ENCODE data around the gene SBF2.

Gene SBF2

GRCh38 chr11:9796266-9796665 is 497.8 kb downstream of the SBF2 start:
- no peak for DNase-seq

DNA sequence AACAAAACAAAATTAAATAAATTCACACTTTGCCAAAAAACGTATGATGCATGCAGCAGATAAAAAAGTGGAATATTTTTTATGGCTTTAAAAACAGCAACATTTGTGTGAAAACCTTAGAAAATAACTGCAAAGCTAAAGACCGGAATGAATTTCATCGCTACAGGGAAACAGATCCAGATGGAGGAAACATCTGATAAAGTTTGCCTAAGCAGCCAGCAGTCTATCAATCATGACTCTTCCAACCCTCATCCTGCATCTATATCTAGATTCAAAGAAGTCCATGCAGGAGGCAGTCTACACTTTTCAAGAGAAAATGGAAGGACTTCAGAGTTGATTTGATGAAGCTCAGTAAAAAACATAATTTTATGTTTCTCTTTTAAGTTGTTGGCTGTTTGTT is 503.3 kb downstream of the SBF2 start:
- no peak for DNase-seq

DNA sequence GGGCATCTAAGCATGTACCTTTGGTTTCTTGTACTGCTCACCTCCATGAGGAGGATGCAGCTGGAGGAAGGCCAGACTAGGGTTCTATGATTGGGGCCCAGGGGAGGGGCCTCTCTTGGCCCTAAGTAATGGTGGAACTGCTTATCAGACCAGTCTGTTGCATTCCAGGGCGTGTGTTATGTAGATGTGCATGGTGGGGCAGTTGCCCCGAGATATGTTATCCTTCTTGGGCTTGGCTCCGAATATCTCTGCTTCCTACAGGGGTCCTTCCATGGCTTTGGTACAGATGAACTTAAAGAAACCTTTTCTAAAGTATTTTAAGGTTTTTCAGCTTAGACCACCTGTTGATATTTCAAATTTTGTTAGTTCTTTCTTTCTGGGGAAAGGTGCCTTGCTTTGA is 504.1 kb downstream of the SBF2 start:
- DNase-seq = no peak

DNA sequence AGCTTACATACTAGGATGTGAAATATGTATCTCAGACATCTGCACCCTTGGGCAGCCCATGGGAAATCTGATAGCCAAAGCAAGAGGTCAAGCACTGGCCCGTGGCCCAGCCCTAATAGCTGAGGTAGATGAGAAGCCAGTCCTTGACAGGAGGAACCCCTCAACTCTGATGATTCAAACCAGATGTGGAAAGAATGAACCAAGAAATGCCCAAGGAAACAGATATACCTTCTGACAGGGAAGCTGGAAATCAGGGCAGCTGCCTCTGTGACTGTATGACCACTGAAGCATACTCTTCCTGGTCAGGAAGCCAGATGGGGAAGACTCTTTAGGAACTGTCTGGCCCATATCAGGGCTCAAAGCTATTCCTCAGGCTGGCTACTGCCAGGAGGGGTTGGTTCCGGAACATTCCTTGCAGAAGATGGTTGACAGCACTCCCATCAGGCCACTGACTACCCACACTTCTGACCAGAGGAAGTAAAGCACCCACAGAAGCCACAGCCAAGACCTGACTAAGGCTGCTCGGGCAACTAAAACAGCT is 506.0 kb downstream of the SBF2 start:
- DNase-seq = no peak

DNA sequence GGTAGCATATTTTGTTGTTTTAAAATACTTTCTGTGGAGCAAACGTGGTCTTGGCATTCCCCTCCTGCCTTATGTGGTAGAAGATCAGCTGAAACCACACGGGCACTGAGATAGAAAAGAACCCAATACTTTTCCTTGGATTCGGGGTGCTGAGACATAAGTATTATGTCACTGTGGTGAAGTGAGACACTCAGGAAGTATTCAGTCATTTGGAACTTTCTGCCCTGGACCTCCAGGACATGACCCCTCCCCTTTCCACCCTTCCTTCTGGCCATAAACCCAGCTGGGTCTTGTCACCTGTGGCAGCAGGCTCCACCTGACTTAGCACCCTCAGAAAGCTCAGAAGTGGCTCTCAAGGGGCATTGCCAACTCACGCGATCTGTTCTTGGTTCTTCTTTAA is 506.8 kb downstream of the SBF2 start:
- no peak for DNase-seq

DNA sequence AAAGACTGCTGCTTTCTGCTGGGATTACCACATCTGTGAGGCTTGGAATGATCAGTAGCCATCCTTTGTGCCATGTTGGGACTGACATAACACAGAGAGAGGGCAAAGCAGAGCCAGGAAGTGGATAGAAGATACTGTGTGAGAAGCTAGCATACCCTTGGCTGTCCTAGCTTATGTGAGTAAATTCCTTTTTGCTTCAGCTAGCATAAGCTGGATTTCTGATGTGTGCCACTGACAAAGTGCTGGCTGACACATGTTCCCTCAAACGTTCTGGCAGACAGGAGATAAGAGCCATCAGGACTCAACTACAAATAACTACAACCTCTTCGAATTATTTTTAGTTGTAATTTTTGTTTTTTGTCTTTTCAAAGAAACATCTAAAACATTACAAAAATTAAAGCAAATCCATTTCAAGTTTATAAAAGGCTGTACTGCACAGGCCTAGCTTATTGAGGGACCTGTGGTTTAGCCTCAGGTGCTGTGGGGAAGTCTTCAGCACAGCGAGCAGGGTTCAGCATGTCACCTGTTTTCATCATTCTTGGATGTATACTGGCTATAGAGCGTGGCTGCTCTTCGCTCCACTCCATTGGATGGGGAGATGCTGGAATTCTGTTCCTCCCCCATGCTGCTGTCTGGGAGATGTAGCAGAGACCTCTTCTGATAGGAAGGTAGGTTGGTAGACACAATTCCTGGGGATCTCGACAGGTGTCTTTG is 509.3 kb downstream of the SBF2 start:
- no peak for DNase-seq

DNA sequence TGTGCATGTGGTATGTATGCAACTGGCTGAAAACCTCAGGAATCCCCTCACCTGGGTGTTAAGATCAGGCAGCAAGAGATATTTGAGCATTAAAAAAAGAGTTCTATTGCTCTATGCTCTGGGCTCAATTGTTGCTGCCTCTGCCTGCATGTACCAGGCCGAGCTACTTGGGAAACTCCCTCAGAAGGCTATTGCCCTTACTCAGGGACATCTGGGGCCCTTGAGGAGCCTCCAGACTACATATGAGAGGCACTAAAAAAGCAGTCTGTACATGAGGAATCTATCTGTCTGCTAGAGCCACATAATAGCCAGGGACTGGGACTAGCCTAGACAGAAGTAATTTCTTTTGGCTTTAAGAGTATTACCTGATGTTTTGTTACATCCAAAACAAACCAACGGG is 510.0 kb downstream of the SBF2 start:
- no peak for DNase-seq

- no peak for DNase-seq
These were observed 513.1 kb downstream of the SBF2 start for GRCh38 chr11:9780929-9781328.

DNA sequence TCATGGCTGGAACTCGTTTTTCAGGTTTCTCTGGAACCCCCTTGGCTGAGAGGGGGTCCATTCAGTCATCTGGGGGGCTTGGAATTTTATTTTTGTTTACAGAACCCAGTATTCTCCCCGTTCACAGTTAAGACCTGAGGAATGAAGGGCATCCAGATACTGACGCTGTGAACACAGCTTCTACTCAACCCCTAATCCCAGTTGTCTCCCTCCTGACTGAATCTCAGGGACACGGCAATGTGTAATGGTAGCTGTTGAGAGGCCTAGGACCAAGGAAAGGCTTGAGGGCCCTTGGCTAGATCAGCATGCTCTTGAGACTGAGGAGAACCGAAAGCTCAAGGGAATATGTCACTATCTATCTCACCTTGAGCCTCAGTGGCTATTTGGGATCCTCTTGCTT is 516.5 kb downstream of the SBF2 start:
- no peak for DNase-seq

- no peak for DNase-seq
These were observed 517.0 kb downstream of the SBF2 start for GRCh38 chr11:9777066-9777465.

DNA sequence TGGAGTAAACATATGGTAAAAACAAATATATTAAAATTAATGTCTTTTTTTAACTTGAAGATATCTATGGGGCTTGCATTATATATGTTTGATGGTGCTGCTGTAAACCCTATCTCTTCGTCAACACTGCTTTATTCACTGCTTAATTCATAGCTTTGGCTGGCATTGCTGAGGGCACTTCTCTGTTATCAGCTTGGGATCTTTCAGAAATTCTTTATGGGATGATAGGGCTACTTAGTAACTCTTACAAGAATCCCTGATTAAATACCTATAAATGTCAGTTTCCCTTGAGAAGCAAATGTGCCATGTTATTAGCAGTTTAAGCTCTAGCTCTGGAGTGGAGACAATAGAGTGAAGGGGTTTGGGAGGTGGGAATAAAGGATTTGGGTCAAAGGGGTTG is 517.8 kb downstream of the SBF2 start:
- DNase-seq = no peak

DNA sequence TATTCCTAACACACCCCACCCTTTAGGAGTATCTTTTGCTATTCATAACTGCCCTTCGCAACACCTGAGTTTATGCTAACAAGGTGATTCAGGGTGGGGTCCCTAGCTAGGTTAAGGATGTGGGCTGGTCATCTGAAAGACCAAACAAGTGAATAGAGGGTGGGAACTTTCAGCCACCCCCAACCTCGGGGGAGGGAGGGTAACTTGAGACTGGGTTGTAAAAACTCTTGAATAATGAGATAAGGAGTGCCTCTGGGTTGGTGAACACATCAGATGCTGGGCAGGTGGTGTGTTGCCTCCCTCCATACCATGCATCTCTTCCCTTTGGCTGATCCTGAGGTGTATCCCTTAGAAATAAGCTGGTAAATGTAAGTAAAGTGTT is 518.6 kb downstream of the SBF2 start:
- no peak for DNase-seq

GRCh38 chr11:9774591-9775397 is 519.2 kb downstream of the SBF2 start:
- no peak for DNase-seq

DNA sequence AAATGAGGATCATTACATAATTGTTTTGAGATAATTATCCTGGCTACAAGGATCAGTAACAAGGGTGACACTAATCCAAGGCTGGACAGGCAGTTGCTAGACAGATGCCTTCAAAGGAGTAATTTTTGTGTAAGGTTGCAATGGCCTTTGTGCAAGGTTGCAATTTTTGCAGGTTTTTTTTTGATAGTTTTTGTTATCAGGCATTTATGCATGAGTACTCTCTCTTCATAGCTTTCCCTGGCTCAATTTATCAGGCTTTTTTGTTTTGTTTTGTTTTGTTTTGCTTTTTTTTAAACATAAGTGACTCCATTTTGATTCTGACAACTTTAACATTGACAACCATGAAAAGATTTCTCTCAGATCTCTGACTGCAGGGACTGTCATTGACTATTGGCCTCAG is 519.9 kb downstream of the SBF2 start:
- no peak for DNase-seq

DNA sequence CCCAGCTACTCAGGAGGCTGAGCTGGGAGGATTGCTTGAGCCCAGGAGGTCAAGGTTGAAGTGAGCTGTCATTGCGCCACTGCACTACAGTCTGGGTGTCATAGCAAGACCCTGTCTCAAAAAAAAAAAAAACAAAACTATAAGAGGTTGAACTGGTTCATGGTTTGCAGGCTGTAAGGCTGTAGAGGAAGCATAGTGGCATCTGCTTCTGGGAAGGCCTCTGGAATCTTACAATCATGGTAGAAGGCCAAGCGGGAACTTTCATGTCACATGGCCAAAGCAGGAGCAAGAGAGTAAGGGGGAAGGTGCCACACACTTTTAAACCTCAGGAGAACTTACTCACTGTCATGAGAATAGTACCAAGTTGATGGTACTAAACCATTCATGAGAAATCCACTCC is 520.5 kb downstream of the SBF2 start:
- DNase-seq = no peak

DNA sequence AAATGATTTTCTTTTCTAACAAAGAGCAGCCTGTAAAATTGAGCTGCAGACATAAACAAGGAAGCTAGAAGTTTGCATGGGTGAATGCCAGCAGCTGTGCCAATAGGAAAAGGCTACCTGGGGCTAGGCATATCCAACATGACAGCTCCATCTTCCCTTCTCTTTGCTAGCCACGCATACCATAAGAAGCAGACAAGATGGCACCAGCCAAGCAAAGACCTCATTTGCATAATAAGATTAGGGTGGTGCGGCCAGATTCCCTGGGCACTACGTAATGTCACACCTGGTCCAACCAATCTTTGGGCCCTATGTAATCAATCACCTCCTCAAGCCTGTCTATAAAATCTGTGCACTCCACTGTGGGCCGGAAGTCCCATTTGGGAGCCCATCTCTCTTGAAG is 521.8 kb downstream of the SBF2 start:
- DNase-seq = no peak

- no peak for DNase-seq
These were observed 522.9 kb downstream of the SBF2 start for GRCh38 chr11:9771071-9771511.

DNA sequence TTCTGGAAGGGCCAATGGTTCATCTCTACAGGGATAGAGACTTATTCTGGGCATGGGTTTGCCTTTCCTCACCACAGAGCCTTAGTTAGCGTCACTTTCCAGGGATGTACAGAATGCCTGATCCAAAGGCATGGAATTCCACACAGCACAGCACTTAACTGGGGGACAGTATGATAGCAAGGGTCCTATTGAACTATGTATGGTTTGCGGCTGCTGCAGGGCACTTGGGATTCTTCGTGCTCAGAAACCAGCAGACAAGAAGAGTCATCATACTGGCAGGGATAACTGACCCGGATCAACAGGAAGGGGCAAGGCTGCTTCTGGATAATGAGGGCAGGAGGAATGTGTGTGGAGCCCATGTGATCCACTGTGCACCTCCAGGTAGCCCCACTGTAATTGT is 524.4 kb downstream of the SBF2 start:
- DNase-seq = no peak

DNA sequence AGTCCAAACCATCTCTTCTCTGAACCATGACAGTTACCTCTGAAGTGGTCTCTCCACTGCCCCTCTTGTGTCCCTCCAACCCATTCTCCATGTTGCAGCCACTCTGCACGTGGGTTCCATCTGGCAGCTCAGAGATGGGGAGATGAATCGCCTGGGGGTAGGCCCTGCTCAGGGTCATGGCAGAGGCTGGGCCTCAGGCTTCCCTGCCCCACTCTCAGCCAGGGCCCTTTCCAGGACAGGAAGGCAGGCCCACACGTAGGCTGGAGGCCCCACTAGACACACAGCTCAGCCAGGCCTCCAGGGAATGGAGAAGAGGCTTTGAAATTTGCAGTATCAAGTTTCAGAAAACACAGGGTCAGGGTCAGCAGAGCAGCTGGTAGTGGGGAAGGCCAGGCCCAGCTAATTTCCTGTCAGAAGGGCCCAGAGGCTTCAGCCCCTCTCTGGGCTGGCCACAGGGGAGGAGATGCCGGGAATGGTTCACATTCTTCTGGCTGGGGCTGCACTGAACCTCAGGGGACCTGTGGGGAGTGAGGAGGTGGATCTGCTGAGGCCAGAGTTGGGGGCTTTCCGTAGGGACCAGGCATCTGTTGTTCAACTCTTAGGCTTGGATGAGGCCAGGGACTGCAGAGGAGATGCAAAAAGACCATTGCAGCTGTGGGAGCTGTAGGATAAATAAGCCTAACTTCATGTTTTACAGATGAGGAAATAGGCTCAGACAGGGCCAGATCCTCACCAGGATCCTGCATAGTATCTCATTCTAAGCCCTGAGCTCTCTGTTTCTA is 528.5 kb downstream of the SBF2 start:
- DNase-seq = no peak

- DNase-seq = no peak
These were observed 530.7 kb downstream of the SBF2 start for GRCh38 chr11:9763301-9763700.

- no peak for DNase-seq
These were observed 531.5 kb downstream of the SBF2 start for GRCh38 chr11:9762531-9762930.

DNA sequence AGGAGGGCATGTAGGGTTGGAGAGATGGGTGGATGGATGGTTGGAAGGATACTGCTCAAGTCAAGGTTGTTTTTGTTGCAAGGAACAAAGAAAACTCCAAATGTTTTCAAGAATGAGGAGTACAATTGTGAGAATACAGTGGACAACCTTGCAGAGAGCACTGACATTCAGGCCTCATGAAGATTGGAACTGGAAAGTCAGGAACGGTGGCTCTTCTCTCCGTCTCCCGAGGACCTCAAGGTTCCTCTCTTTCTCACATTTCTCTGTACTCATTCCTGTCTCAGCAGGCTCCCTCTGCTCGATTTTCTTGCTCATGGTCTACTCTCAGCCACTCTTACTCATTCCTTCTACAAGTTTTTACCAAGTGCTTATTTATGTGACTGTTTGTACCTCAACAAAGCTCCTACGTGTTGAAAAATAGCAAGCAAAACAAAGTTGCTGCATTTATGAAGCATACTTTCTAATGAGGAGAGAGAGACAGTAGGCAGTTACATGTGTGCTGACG is 532.5 kb downstream of the SBF2 start:
- no peak for DNase-seq

DNA sequence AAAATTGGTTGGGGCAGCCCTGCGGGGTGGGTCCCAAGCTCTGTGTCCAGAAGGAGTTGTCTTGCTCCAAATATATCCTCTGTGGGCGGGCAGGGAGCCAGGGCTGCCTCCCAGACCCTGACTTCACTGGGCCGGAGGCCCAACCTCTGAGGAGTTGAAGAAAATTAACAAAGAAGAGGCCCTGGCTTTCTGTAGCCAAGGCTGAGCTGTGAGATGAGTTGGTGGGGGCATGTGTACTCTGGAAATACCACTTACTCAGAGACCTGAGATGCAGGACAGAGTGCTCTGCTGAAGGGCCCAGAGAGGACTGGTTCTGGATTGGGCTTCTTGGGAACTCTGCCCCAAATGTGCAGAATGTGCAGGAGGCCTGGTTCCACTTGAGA is 533.8 kb downstream of the SBF2 start:
- no peak for DNase-seq

All from activated CD8-positive, alpha-beta memory T cell treated with anti-CD3 and anti-CD28 coated beads, Interleukin-2, amount 50 U/mL, for 4 hours (primary cell).